ENCODE measurements around the gene GLT6D1. TPM values are rescaled to one million over a fixed set of nuclear protein-coding genes. Genes with fewer than 3 reads are reported as not detected.

GLT6D1 gene
- total RNA-seq, 2 donors from 2014 or later: not detected

DNA sequence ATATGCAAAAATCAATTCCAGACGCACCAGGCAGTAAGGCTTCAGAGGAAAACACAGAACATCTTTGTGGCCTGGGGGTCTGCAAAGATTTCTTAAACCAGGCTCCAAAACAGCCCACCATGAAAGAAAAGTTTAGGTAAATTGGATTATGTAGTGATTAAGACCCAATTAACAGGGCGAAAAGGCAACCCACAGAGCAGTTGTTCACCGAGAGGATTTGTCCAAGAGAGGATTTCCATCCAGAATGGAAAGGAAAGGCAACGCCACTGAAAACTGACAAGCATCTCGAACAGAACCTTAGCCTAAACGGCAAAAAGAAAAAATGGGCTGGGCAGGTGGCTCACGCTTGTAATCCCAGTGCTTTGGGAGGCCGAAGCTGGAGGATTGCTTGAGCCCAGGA, 37.4 kb downstream of the GLT6D1 start:
- no peak for TF ChIP-seq CTCF (IDR thresholded peaks at IDR 0.05)
- no peak for DNase-seq (ENCODE audit: low spot score)
- no peak overlapping the region for H3K27ac ChIP-seq
- no peaks in the 10 kb centered on the region for H3K36me3 ChIP-seq
- no peak overlapping the region for H3K4me3 ChIP-seq
- no peaks in the 10 kb centered on the region for H3K9me3 ChIP-seq
- no peaks in the 10 kb centered on the region for H3K4me1 ChIP-seq
- H3K27me3 ChIP-seq: no peaks in the 10 kb centered on the region

GRCh38 chr9:135600296-135600817, 39.0 kb downstream of the GLT6D1 start:
- no peak for TF ChIP-seq CTCF (IDR thresholded peaks at IDR 0.05)
- H3K27ac ChIP-seq: no peak overlapping the region
- H3K9me3 ChIP-seq: peaks cover 0 to 9% of the 10 kb centered on the region in 2 donors
- H3K27me3 ChIP-seq: no peaks in the 10 kb centered on the region
- H3K4me3 ChIP-seq: no peak overlapping the region
- no peaks in the 10 kb centered on the region for H3K4me1 ChIP-seq
- DNase-seq (ENCODE audit: low spot score): no peak
- no peaks in the 10 kb centered on the region for H3K36me3 ChIP-seq

- Histone ChIP-seq H3K27ac (no peak overlapping the region), H3K4me3 (no peak overlapping the region), H3K4me1 (no peaks in the 10 kb centered on the region), H3K9me3 (peaks cover 0 to 20% of the 10 kb centered on the region in 2 donors), H3K27me3 (no peaks in the 10 kb centered on the region), H3K36me3 (no peaks in the 10 kb centered on the region)
- no peak for DNase-seq (ENCODE audit: low spot score)
- no peak for TF ChIP-seq CTCF (IDR thresholded peaks at IDR 0.05)
These were observed 43.1 kb downstream of the GLT6D1 start for GRCh38 chr9:135596211-135596610.

- H3K4me1 ChIP-seq: no peaks in the 10 kb centered on the region
- H3K36me3 ChIP-seq: no peaks in the 10 kb centered on the region
- H3K27ac ChIP-seq: no peak overlapping the region
- peaks cover 0 to 20% of the 10 kb centered on the region in 2 donors for H3K9me3 ChIP-seq
- no peak for DNase-seq (ENCODE audit: low spot score)
- no peaks in the 10 kb centered on the region for H3K27me3 ChIP-seq
- H3K4me3 ChIP-seq: no peak overlapping the region
- TF ChIP-seq CTCF (IDR thresholded peaks at IDR 0.05): no peak
These were observed 46.7 kb downstream of the GLT6D1 start for GRCh38 chr9:135592625-135593024.

DNA sequence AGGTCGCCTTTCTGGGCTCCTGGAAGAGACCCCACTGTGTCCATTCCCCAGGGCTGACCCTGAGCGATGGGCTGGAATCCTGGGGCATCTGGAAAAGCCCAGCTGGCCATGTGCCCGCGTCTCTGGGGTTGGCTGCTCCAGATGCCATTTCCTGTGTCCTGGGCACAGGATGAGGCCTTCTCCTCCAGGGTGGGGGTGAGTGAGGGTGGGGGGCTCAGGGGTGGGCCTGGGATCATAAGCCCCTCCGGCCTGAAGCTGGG, 47.1 kb downstream of the GLT6D1 start:
- Histone ChIP-seq H3K4me1 (no peaks in the 10 kb centered on the region), H3K36me3 (no peaks in the 10 kb centered on the region), H3K27me3 (no peaks in the 10 kb centered on the region), H3K4me3 (no peak overlapping the region), H3K27ac (no peak overlapping the region), H3K9me3 (peaks cover 0 to 20% of the 10 kb centered on the region in 2 donors)
- DNase-seq (ENCODE audit: low spot score): no peak
- no peak for TF ChIP-seq CTCF (IDR thresholded peaks at IDR 0.05)

GRCh38 chr9:135591506-135592330, 47.6 kb downstream of the GLT6D1 start:
- no peaks in the 10 kb centered on the region for H3K4me1 ChIP-seq
- no peaks in the 10 kb centered on the region for H3K27me3 ChIP-seq
- peaks cover 0 to 20% of the 10 kb centered on the region in 2 donors for H3K9me3 ChIP-seq
- no peak for DNase-seq (ENCODE audit: low spot score)
- no peaks in the 10 kb centered on the region for H3K36me3 ChIP-seq
- TF ChIP-seq CTCF (IDR thresholded peaks at IDR 0.05): no peak
- no peak overlapping the region for H3K4me3 ChIP-seq
- H3K27ac ChIP-seq: no peak overlapping the region
